H1 (cell line): ENCODE results near the gene TCF7L2. TPM values are rescaled to one million over a fixed set of nuclear protein-coding genes. Genes with fewer than 3 reads are reported as not detected.
A peak's percentile ranks its signal among the peaks of the same experiment; 100 is the strongest.

Experiments
- CTCF ChIA-PET: fragments of 300-600 bp; sonication (Branson Sonifier 250); formaldehyde crosslinking; loops from one replicate; lab custom pipeline; 2021; ENCODE audit not compliant: partially characterized antibody; lab: Charles Lee
- POLR2A ChIA-PET: fragments of 300-600 bp; sonication (Branson Sonifier 250); formaldehyde crosslinking; loops from one replicate; lab custom pipeline; 2021; ENCODE audit warnings: inconsistent platforms; ENCODE audit not compliant: partially characterized antibody; lab: Charles Lee
- DNase-seq, 2 experiments: peaks; one replicate each; pipeline versions ENCODE4 v3.0.0 to v3.0.0-alpha.2; 2010 to 2022; ENCODE audit warnings: low spot score in 2 of 2, low read depth in 1 of 2, mixed read lengths in 1 of 2
- FAIRE-seq: peaks from 2 replicates; lab custom pipeline; 2011; peaks lifted over from hg19 to GRCh38; lab: Jason Lieb, UNC
- H2AFZ ChIP-seq: 2 replicates; pipeline ENCODE4 v1.8.1; 2012; ENCODE audit warnings: low read length, inconsistent platforms
- H2AK5ac ChIP-seq: 2 replicates; pipeline ENCODE4 v1.6.1; 2013; ENCODE audit warnings: low read depth, low read length
- H2BK120ac ChIP-seq: replicated peaks from 2 replicates; pipeline ENCODE3; 2013; ENCODE audit warnings: low read depth, low read length, inconsistent platforms
- H2BK12ac ChIP-seq: 2 replicates; pipeline ENCODE4 v1.6.1; 2013; ENCODE audit warnings: low read depth, low read length
- H2BK15ac ChIP-seq: 2 replicates; pipeline ENCODE4 v1.6.1; 2013; ENCODE audit warnings: low read length
- H2BK20ac ChIP-seq: 2 replicates; pipeline ENCODE4 v1.6.1; 2013; ENCODE audit warnings: low read length
- H2BK5ac ChIP-seq: 2 replicates; pipeline ENCODE4 v1.6.1; 2013; ENCODE audit warnings: low read depth, low read length
- H3K14ac ChIP-seq: 2 replicates; pipeline ENCODE4 v1.6.1; 2013; ENCODE audit warnings: inconsistent platforms; ENCODE audit not compliant: insufficient read length
- H3K18ac ChIP-seq: 2 replicates; pipeline ENCODE4 v1.6.1; 2013; ENCODE audit warnings: low read length; ENCODE audit errors: extremely low read depth
- H3K23ac ChIP-seq: 2 replicates; pipeline ENCODE4 v1.6.1; 2013; ENCODE audit warnings: inconsistent platforms; ENCODE audit not compliant: insufficient read length
- H3K23me2 ChIP-seq: 2 replicates; pipeline ENCODE4 v1.6.1; 2013; ENCODE audit warnings: low read depth, low read length
- H3K27ac ChIP-seq: 2 replicates; pipeline ENCODE4 v1.6.1; 2011; ENCODE audit warnings: low read depth, low read length, inconsistent platforms
- H3K27me3 ChIP-seq, 4 experiments: replicated peaks in 1 of 4; 1 replicate in 1 of 4; 2 replicates in 3 of 4; pipeline versions ENCODE4 v1.6.1 to v1.8.1; 2011 to 2013; ENCODE audit warnings: low read length in 3 of 4, mild to moderate bottlenecking in 3 of 4, inconsistent platforms in 2 of 4, mixed read lengths in 2 of 4, moderate library complexity in 1 of 4; ENCODE audit not compliant: control insufficient read depth in 3 of 4, insufficient read depth in 3 of 4; ENCODE audit errors: extremely low read depth in 1 of 4
- H3K36me3 ChIP-seq, 4 experiments: 2 replicates each; pipeline versions ENCODE4 v1.6.1 to v1.8.1; 2011 to 2013; ENCODE audit warnings: mild to moderate bottlenecking in 4 of 4, low read length in 3 of 4, moderate library complexity in 2 of 4, control low read depth in 1 of 4, inconsistent platforms in 1 of 4; ENCODE audit not compliant: insufficient read depth in 4 of 4, control insufficient read depth in 2 of 4
- H3K4ac ChIP-seq: replicated peaks from 2 replicates; pipeline ENCODE3; 2013; ENCODE audit warnings: low read length, low read depth, mixed read lengths, inconsistent platforms; ENCODE audit not compliant: insufficient read length
- H3K4me1 ChIP-seq, 4 experiments: replicated peaks in 1 of 4; 1 replicate in 1 of 4; 2 replicates in 3 of 4; pipeline versions ENCODE4 v1.6.1 to v1.8.1; 2011 to 2013; ENCODE audit warnings: low read length in 3 of 4, inconsistent platforms in 2 of 4, mixed read lengths in 1 of 4; ENCODE audit not compliant: insufficient read depth in 4 of 4, control insufficient read depth in 3 of 4
- H3K4me2 ChIP-seq, 2 experiments: 2 replicates each; pipeline versions ENCODE4 v1.6.1 to v1.8.1; 2011 to 2013; ENCODE audit warnings: low read depth in 2 of 2, low read length in 2 of 2, control low read depth in 1 of 2, inconsistent platforms in 1 of 2, mild to moderate bottlenecking in 1 of 2; ENCODE audit not compliant: insufficient read depth in 1 of 2
- H3K4me3 ChIP-seq, 4 experiments: fragments of 200-600, 300-600 bp in 1 of 4; sonication (generic), shearing (Covaris generic), sonication (Bioruptor Twin) in 1 of 4; 2 replicates each; pipeline versions ENCODE4 v1.5.1 to v1.8.1; 2011 to 2016; ENCODE audit warnings: low read length in 4 of 4, low read depth in 3 of 4, control low read depth in 2 of 4, inconsistent platforms in 2 of 4, mild to moderate bottlenecking in 2 of 4, mixed read lengths in 1 of 4, moderate library complexity in 1 of 4; ENCODE audit not compliant: insufficient read depth in 2 of 4; ENCODE audit errors: extremely low read depth in 1 of 4
- H3K56ac ChIP-seq: replicated peaks from 2 replicates; pipeline ENCODE3; 2013; ENCODE audit warnings: low read depth, mild to moderate bottlenecking, mixed read lengths, low read length, inconsistent platforms; ENCODE audit not compliant: insufficient read length
- H3K79me1 ChIP-seq: 2 replicates; pipeline ENCODE4 v1.6.1; 2013; ENCODE audit warnings: low read depth, low read length, control low read depth
- H3K79me2 ChIP-seq, 2 experiments: 2 replicates each; pipeline versions ENCODE4 v1.6.1 to v1.8.1; 2012 to 2013; ENCODE audit warnings: low read length in 2 of 2, mild to moderate bottlenecking in 2 of 2, inconsistent platforms in 1 of 2; ENCODE audit not compliant: insufficient read depth in 2 of 2, control insufficient read depth in 1 of 2
- H3K9ac ChIP-seq, 4 experiments: replicated peaks in 1 of 4; 1 replicate in 1 of 4; 2 replicates in 3 of 4; pipeline versions ENCODE4 v1.6.1 to v1.8.1; 2011 to 2013; ENCODE audit warnings: low read depth in 3 of 4, low read length in 3 of 4, control low read depth in 2 of 4, mild to moderate bottlenecking in 2 of 4, moderate library complexity in 2 of 4, inconsistent platforms in 1 of 4; ENCODE audit errors: extremely low read depth in 1 of 4
- H3K9me3 ChIP-seq, 2 experiments: 2 replicates each; pipeline versions ENCODE4 v1.6.1 to v1.8.1; 2012 to 2013; ENCODE audit warnings: mild to moderate bottlenecking in 2 of 2, moderate library complexity in 2 of 2, control low read depth in 1 of 2, inconsistent platforms in 1 of 2, low read depth in 1 of 2, low read length in 1 of 2, mixed read lengths in 1 of 2; ENCODE audit not compliant: insufficient read depth in 2 of 2
- H4K20me1 ChIP-seq, 2 experiments: replicated peaks in 1 of 2; 2 replicates each; pipeline versions ENCODE3 to v1.8.1; 2011 to 2013; ENCODE audit warnings: inconsistent platforms in 2 of 2, low read length in 2 of 2, mild to moderate bottlenecking in 1 of 2; ENCODE audit not compliant: insufficient read depth in 2 of 2, control insufficient read depth in 1 of 2
- H4K5ac ChIP-seq: 2 replicates; pipeline ENCODE4 v1.6.1; 2013; ENCODE audit warnings: low read length, low read depth, mixed read lengths, inconsistent platforms; ENCODE audit not compliant: insufficient read length
- H4K8ac ChIP-seq: 2 replicates; pipeline ENCODE4 v1.8.0; 2013; ENCODE audit warnings: mild to moderate bottlenecking, moderate library complexity, low read length, inconsistent platforms; ENCODE audit not compliant: insufficient read depth; ENCODE audit errors: extremely low read depth
- H4K91ac ChIP-seq: replicated peaks from 2 replicates; pipeline ENCODE3; 2013; ENCODE audit warnings: low read length, mixed read lengths, inconsistent platforms; ENCODE audit not compliant: insufficient read length
- ASH2L ChIP-seq: fragments of 200-600, 300-600 bp; sonication (generic); IDR thresholded peaks from one replicate; pipeline ENCODE4 v1.7.1; 2017; ENCODE audit warnings: low read length
- BACH1 ChIP-seq: IDR thresholded peaks from 2 replicates; pipeline ENCODE4 v1.6.1; 2012; ENCODE audit warnings: low read length, improper control_type of control experiment
- CBX8 ChIP-seq: fragments of 300-800, 300-1000 bp; sonication (generic); IDR thresholded peaks from 2 replicates; pipeline ENCODE4 v1.7.1; 2016; ENCODE audit warnings: low read depth, low read length, borderline replicate concordance
- CHD2 ChIP-seq: IDR thresholded peaks from 2 replicates; pipeline ENCODE4 v1.6.1; 2012; ENCODE audit warnings: low read length, improper control_type of control experiment
- HDAC2 ChIP-seq, 2 experiments: fragments of 300-600 bp in 1 of 2; sonication (generic) in 1 of 2; IDR thresholded peaks; 2 replicates each; pipeline ENCODE4 v1.6.1; 2011 to 2012; ENCODE audit warnings: low read depth in 2 of 2, low read length in 2 of 2, mild to moderate bottlenecking in 2 of 2, moderate library complexity in 2 of 2, borderline replicate concordance in 1 of 2, inconsistent platforms in 1 of 2
- JUN ChIP-seq: IDR thresholded peaks from 2 replicates; pipeline ENCODE4 v1.6.1; 2011; ENCODE audit warnings: low read depth, mild to moderate bottlenecking, improper control_type of control experiment, low read length
- JUND ChIP-seq: IDR thresholded peaks from 2 replicates; pipeline ENCODE4 v1.6.1; 2011; ENCODE audit warnings: mild to moderate bottlenecking, improper control_type of control experiment, low read length
- RBBP5 ChIP-seq: IDR thresholded peaks from 2 replicates; pipeline ENCODE4 v1.7.1; 2012; ENCODE audit warnings: low read depth, mild to moderate bottlenecking, inconsistent platforms, low read length, moderate library complexity, borderline replicate concordance
- RXRA ChIP-seq: IDR thresholded peaks from 2 replicates; pipeline ENCODE4 v1.6.1; 2011; ENCODE audit warnings: low read depth, mild to moderate bottlenecking, low read length, moderate library complexity; ENCODE audit not compliant: insufficient read depth
- TAF7 ChIP-seq: optimal IDR thresholded peaks from 2 replicates; pipeline ENCODE3; 2011; ENCODE audit warnings: low read depth, mild to moderate bottlenecking, inconsistent platforms, low read length, moderate library complexity, borderline replicate concordance
- TEAD4 ChIP-seq: IDR thresholded peaks from 2 replicates; pipeline ENCODE4 v1.6.1; 2012; ENCODE audit warnings: low read depth, low read length, inconsistent platforms, mixed read lengths
- WGBS, 2 experiments: shearing (Covaris generic) in 1 of 2; methylation state at CpG; one replicate each; pipeline versions ENCODE4 v1.1.6 to v1.1.7; 2013 to 2015; ENCODE audit warnings: low lambda C conversion rate in 2 of 2, mixed read lengths in 2 of 2, inconsistent platforms in 1 of 2, low coverage in 1 of 2, missing lambda C conversion rate in 1 of 2; ENCODE audit not compliant: insufficient replicate concordance in 2 of 2, insufficient coverage in 1 of 2, insufficient read length in 1 of 2; ENCODE audit errors: extremely low coverage in 1 of 2, missing lambda C conversion rate in 1 of 2; 5-methylcytosine and 5-hydroxymethylcytosine counted together
- polyA plus RNA-seq, 7 experiments: library from polyadenylated mRNA; depleted of rRNA in 3 of 7; stranded (reverse) in 5 of 7; unstranded in 2 of 7; fragments of >200 nt in 5 of 7; fragments of 200-250 nt in 2 of 7; gene quantifications; 1 replicate in 5 of 7; 2 replicates in 1 of 7; 4 replicates in 1 of 7; pipeline versions ENCODE4 v1.2.1 to v1.2.3, GENCODE V29; 2011 to 2013; ENCODE audit warnings: missing spikeins in 2 of 7, mixed read lengths in 2 of 7
- total RNA-seq: library from RNA; stranded (reverse); fragmentation: NEBNext Ultra II Directional; extraction: Animal tissue kit (Norgen Biotek cat#: 25700); gene quantifications from 2 replicates; pipeline ENCODE4 v1.2.1, GENCODE V29; 2021

Gene TCF7L2
- total and polyA plus RNA-seq, 2 of the 8 experiments (the other 6 are each of a cell fraction or from before 2014, with no cell fraction given): 33.9 to 67.3 TPM

GRCh38 chr10:112952282-112953173, 2.5 kb downstream of the TCF7L2 start:
- peak overlapping the region; percentile 58 for H3K4ac ChIP-seq
- H2BK20ac ChIP-seq: no peak overlapping the region
- no peak overlapping the region for H2BK12ac ChIP-seq
- H2BK120ac ChIP-seq: peak overlapping the region; percentile 79
- H3K27me3 ChIP-seq: no peaks in the 10 kb centered on the region
- peak overlapping the region; percentile 72 for H3K18ac ChIP-seq
- ChIA-PET POLR2A (interaction anchor here (1.0 to 2.7 kb wide), 7 partner anchors 9 to 110 kb away, joined by 3 to 7 read pairs (median 3); no protein-coding TSS in a partner anchor), CTCF (interaction anchor here (0.9 to 1.1 kb wide), 2 partner anchors 18 to 389 kb away, joined by 3 read pairs; no protein-coding TSS in a partner anchor)
- peaks cover 0 to 30% (median 0%) of the 10 kb centered on the region in 4 experiments; a peak in 1 of 8 replicates for H3K36me3 ChIP-seq
- H3K27ac ChIP-seq: peak overlapping the region; percentile 91
- no peaks in the 10 kb centered on the region for H3K9me3 ChIP-seq
- H3K79me2 ChIP-seq: peaks cover 15 to 71% of the 10 kb centered on the region in 2 experiments; a peak in 3 of 4 replicates
- peak overlapping the region; percentile 51; the same call in 1 of the 2 replicates for H4K8ac ChIP-seq
- H3K9ac ChIP-seq: peak overlapping the region; percentile 57 to 88 (median 78)
- no peak overlapping the region for H3K14ac ChIP-seq
- DNase-seq (no peak), FAIRE-seq (no peak)
- H3K4me1 ChIP-seq: peaks cover 12 to 17% (median 14%) of the 10 kb centered on the region in 4 experiments; a peak in 6 of 7 replicates
- H4K91ac ChIP-seq: peak overlapping the region; percentile 96
- H3K23me2 ChIP-seq: peaks cover 10% of the 10 kb centered on the region
- peak overlapping the region; percentile 81 to 94 (median 85) for H3K4me3 ChIP-seq
- no peak overlapping the region for H2AK5ac ChIP-seq
- H3K56ac ChIP-seq: peak overlapping the region; percentile 79
- H4K5ac ChIP-seq: peak overlapping the region; percentile 99
- H3K23ac ChIP-seq: no peak overlapping the region
- 1% methylated on average over 52 of the region's 59 CpGs; no CpG with 5 or more reads in 1 of the 2 experiments for WGBS, 2 experiments
- H2BK15ac ChIP-seq: no peak overlapping the region
- 0 out of 2 replicates have a peak, but pooled peaks cover under 1% of the 10 kb centered on the region for H3K79me1 ChIP-seq
- peak overlapping the region; percentile 75 to 78 for H3K4me2 ChIP-seq
- no peaks in the 10 kb centered on the region for H4K20me1 ChIP-seq
- H2BK5ac ChIP-seq: peak overlapping the region; percentile 98
- no peak overlapping the region for H2AFZ ChIP-seq
- TF ChIP-seq JUN (no peak), TEAD4 (no peak), TAF7 (peak; percentile 52), JUND (no peak), CHD2 (no peak), BACH1 (no peak), RBBP5 (peak; percentile 59; the same call in 1 of the 2 replicates), CBX8 (no peak), RXRA (no peak), HDAC2 (IDR thresholded peaks at IDR 0.05; ENCODE audit: borderline replicate concordance in 1 of 2, low read depth in 2 of 2, low read length in 2 of 2) (no peak), ASH2L (peak; percentile 26)
